ENCODE data around the gene WNT3A.

WNT3A gene

GRCh38 chr1:228085287-228085951 lies 78.6 kb downstream of the WNT3A start:
- DNase-seq: no peak

- DNase-seq: no peak
These were observed 81.0 kb downstream of the WNT3A start for GRCh38 chr1:228087771-228088251.

DNA sequence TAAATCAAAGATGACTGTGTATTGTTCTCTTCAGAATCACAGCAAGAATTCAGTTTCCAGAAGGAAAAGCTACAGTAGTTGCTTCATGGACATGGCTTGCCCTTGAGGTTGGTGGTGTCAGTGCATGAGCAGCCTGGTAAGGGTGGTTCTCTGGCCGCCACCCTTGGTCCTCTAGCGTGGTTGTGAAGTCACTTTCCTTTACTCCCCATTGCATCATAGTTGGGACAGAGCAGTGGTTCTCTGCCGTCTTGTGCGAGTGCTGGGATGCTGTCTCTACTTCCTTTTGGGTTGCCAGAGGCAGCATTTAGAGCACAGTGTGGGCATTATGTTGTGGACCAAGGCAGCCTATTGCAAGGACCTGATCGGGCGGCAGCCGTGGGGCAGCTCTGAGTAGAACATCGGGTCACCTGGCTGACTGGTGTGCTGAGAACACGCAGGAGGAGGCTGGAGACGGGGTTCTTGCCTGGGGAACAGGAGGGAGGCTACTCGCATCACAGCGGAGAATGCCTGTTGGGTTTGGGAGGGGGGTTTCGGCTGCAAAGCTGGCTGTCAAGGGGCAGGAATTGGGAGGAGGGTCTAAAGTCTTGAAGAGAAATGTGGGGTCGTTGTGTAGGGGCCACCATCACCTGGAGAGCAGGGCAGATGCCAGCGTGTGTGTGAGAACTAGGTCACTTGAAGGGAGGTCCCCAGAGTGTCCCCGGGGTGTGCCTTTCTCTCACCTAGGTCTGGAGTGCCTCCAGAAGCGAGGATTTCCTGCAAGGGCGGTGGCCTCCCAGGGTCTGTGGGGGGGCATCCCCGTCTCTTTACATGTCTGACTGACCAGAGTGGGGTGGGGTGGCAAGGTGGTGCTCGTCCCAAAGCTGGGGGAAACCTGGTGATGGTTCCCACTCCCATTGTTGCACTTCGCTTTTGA lies 82.0 kb downstream of the WNT3A start:
- no peak for DNase-seq

DNA sequence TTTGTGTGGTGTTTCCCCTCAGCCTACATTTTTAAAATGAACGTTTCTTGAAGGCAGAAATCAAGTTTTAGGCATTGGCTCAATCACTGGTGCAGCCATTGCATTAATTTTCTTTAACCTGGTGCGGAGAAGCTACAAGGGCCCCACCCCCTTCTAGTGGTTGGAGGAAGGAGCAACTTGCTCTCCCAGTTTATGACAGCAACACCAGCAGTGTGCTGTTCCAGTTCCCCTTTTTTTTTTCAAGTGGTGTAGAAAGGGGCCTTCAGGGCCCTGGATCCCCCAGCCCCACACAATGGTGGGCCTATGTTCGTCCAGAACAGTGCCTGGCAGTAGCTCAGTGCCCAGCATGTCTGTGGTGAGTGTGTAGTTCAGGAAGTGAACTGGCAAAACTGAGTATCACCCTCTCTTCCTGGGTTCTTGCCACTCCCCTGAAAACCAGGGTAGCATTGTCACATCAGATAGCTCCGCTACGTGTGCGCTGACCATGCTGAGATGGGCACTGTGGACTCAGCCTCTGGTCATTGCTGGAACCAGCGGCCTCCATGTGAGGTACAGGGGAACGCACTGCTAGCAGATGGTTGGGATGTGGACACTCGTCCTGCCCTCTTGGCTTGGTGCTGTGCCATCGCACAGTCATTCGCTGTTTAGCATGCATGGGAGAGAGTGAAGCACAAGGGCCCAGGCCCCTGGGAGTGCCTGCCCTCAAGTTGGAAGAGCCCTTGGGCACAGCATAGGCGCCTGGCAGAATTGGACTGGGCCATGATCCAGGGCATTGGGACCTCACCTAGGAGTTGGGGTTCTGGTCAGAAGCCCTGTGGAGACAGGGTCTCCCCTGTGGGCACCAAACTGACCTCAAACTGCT lies 83.0 kb downstream of the WNT3A start:
- DNase-seq: no peak

DNA sequence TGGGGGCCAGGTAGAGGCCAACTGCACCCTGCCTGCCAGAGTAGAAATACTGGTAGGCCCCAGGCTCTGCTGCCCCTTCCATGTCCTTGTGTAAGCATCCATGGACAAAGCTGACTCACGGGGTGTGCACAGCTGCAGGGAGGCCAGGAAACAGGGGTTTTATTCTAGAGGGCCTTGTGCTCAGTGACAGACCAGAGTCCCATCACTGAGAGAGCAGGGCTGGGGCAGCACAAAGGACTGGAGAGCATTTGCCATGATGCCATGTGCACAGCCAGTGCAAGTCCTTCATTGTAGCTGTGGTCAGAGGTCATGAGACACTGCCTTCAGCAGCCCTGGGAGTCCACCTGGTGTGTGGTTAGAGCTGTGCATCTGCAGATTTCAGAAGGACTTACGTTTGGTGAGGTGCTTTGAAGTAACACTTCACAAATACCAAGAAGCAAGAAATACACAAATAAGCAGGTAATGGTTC lies 83.8 kb downstream of the WNT3A start:
- no peak for DNase-seq

GRCh38 chr1:228091084-228091483 lies 84.3 kb downstream of the WNT3A start:
- no peak for DNase-seq

DNA sequence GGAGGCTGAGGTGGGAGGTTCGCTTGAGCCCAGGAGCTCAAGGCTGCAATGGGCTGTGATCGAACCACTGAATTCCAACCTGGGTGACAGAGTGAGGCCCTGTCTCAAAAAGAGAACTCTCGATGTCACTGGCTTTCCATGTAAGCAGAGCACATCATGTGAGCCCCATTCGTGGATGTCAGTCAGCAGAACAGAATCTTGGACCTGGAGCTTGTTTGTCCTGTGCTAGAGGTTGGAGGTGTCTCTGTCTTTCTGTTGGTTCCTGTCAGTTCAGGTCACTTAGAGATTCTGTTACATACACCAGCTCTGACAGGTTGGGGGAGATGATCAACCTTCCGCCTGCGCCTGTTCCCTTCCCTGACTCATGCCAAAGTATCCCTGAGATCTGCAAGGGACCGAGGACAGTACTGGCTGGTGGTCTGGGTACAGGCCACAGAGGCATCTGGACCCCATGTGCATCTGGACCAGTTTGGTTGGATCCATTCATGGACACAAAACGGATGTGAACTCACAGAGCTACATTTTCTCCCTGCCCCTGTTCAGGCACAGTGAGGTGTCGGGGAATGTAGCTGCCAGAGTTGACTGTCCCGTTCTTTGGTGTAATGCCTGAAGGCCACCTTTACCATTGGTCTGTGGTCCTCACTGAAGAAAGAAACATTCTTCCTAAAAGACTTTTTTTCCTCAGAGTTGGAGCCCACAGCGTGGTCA lies 85.7 kb downstream of the WNT3A start:
- DNase-seq: no peak

DNA sequence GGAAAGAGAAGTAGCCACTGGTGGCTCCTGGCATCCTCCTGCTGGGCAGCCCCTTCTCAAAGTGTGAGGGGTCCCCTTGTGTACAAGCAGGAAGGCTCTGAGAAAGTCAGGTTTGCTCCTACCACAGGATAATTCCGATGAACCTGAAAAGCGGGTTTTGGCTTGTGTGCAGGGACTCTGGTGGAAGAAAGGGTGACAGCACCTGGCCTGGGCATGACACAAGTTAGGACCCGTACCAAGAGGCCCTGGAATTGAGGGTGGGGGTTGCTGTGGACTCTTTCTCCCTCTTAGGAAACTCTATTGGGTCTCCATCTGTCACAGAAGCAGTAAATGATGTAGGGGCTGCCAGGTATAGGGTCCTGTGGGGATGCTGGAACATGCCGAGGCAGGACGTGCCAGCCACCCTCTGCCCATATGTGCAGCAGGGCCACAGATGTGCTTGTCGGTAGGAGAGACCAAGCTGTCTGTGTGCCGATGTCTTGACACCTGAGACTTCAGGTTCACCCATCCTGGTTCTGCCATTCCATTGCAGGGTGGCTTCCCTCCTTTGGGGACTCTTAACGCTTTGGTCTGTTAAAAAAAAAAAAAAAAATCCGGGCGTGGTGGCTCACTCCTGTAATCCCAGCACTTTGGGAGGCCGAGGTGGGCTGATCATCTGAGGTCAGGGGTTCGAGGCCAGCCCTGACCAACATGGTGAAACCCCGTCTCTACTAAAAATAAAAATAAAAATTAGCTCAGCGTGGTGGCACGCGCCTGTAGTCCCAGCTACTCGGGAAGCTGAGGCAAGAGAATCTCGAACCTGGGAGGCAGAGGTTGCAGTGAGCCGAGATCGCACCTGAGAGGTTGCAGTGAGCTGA lies 86.5 kb downstream of the WNT3A start:
- DNase-seq: no peak

GRCh38 chr1:228094432-228095016 lies 87.7 kb downstream of the WNT3A start:
- no peak for DNase-seq

DNA sequence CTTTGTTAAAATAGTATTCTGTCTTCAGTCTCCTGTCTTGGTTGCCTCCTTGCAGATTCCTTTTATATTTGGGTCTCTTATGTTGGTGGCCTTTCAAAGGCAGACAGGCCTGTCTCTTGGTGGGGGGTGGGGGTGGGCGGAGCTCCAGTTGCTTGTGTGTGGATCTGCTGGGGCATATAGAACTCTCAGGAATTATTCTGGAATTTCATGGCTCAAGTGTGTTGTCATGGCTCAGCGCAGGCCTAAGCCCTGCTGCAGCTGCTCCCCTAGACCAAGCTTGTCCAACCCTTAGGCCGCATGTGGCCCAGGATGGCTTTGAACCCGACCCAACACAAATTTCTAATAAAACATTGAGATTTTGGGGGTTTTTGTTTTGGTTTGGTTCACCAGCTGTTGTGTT lies 88.4 kb downstream of the WNT3A start:
- DNase-seq: no peak

GRCh38 chr1:228095938-228096337 lies 89.1 kb downstream of the WNT3A start:
- DNase-seq: no peak

DNA sequence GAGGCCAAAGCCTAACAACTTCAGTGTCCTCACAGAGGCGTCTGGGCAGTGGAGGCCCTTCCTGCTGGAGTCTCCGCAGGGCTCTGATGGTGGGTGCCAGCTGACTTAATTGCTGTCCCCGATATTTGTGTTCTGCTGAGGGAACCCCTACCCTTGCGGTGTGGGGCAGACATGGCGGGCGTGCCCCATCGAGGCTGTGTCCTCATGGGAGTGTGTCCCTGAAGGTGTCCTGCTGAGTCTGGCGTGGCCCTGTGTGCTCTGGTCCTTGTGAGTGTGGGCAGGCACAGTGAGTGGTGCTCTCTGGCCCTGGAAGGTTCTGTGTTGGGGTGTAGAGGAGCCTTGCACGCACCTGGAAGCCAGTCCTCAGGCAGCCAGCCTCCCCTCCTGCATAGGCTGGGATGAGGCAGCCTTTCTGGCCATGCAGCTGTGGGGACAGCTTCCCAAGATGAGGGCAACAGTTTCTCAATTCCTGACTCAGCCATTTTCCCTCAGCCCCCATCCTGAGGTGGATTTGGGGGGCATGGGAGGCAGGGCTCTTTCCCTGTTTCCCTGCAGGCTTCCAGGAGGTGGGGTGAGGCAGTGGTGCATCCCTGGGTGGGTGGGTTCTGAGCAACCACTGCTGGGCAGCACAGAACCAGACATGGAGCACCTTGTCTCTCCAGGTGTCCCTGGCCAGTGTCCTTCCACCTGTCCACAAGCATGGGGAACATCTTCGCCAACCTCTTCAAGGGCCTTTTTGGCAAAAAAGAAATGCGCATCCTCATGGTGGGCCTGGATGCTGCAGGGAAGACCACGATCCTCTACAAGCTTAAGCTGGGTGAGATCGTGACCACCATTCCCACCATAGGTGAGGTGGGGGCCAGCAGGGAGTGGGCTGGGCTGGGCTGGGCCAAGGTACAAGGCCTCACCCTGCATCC lies 89.9 kb downstream of the WNT3A start:
- DNase-seq: no peak

- DNase-seq: no peak
These were observed 90.7 kb downstream of the WNT3A start for GRCh38 chr1:228097333-228098081.

DNA sequence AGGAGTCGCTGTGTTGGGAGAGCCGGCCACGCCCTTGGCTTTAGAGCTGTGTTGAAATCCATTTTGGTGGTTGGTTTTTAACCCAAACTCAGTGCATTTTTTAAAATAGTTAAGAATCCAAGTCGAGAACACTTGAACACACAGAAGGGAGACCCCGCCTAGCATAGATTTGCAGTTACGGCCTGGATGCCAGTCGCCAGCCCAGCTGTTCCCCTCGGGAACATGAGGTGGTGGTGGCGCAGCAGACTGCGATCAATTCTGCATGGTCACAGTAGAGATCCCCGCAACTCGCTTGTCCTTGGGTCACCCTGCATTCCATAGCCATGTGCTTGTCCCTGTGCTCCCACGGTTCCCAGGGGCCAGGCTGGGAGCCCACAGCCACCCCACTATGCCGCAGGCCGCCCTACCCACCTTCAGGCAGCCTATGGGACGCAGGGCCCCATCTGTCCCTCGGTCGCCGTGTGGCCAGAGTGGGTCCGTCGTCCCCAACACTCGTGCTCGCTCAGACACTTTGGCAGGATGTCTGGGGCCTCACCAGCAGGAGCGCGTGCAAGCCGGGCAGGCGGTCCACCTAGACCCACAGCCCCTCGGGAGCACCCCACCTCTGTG lies 91.6 kb downstream of the WNT3A start:
- no peak for DNase-seq

DNA sequence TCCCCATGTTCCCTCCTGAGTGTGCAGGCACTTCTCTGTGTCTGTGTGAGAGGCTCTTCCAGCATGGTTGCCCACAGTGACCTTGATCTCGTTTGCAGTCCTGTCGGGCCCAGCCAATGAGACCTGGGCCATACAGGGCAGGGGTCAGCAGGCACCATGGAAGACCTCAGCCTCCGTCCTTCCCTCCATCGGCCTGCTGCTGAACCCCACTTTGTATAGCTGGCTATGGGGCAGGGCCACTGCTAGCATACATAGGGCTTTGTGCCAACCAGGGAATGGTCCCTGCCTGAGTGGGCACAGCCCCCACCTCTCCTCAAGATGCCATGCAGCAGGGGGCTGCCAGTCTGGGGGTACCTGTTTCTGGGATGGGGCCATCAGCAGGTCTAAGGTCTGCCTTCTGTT lies 92.5 kb downstream of the WNT3A start:
- DNase-seq: no peak

DNA sequence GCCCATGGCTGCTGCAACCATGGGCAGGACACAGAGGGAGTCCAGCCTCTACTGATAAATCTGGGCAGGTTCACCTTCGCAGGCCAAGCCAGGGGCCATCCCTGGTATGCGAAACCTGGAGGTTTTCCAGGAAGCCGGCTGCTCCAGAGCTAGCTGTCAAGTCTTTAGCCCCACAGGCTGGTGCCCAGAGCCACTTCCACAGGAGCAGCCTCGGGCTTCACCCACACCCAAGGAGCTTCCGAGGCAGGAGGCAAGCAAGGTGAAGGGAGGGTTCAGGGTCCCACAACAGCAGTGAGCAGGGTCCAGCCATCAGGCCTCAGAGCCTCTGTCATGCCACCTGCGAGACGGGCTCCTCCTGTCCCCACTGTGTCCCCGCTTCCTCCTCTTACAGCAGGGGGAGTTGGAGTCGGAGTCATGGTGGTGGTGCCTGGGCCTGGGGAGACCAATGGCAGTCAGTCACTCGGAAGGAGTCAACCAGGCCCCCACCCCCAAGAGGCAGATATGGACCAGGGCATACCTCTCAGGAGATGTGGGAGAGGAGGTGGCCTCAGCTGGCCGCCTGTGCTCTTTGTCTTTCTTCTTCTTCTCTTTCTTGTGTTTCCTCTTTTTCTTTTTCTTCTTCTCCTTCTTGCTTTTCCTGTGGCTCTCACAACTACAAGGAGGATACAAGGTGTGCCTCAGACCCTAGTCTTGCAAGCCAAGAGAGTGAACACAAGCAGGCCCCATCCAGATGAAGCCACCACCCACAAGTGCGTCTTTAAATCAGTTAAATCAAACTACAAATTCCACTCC lies 94.2 kb downstream of the WNT3A start:
- DNase-seq: no peak

GRCh38 chr1:228101614-228101993 lies 94.8 kb downstream of the WNT3A start:
- no peak for DNase-seq

All from effector CD8-positive, alpha-beta T cell (primary cell).